Mesenchymal stem cell (in vitro differentiated cells and primary cell): ENCODE data around the gene TMEM33.
A peak's percentile ranks its signal among the peaks of the same experiment; 100 is the strongest.

ENCODE experiments used
- DNase-seq: peaks from one replicate; pipeline ENCODE4 v3.0.0-alpha.2; 2013
- H2AFZ ChIP-seq: one replicate; pipeline ENCODE4 v1.6.1; 2013; ENCODE audit warnings: low read depth, mild to moderate bottlenecking, control low read depth, inconsistent platforms, low read length, moderate library complexity
- H2AK5ac ChIP-seq: 2 replicates; pipeline ENCODE4 v1.6.1; 2013; ENCODE audit warnings: low read length, moderate library complexity, mild to moderate bottlenecking, inconsistent platforms; ENCODE audit not compliant: severe bottlenecking
- H2BK120ac ChIP-seq: one replicate; pipeline ENCODE4 v1.6.1; 2013; ENCODE audit warnings: low read depth, mild to moderate bottlenecking, inconsistent platforms, low read length, moderate library complexity
- H2BK12ac ChIP-seq, 2 experiments: one replicate each; pipeline ENCODE4 v1.6.1; 2013; ENCODE audit warnings: inconsistent platforms in 2 of 2, low read length in 2 of 2, mild to moderate bottlenecking in 2 of 2, moderate library complexity in 2 of 2, control low read depth in 1 of 2
- H2BK15ac ChIP-seq: one replicate; pipeline ENCODE4 v1.6.1; 2013; ENCODE audit warnings: mild to moderate bottlenecking, low read depth, inconsistent platforms; ENCODE audit not compliant: poor library complexity, severe bottlenecking
- H2BK5ac ChIP-seq: 2 replicates; pipeline ENCODE4 v1.6.1; 2013; ENCODE audit warnings: low read depth, mild to moderate bottlenecking, low read length, control low read depth, inconsistent platforms; ENCODE audit not compliant: poor library complexity, severe bottlenecking
- H3K14ac ChIP-seq, 2 experiments: one replicate each; pipeline ENCODE4 v1.6.1; 2013; ENCODE audit warnings: inconsistent platforms in 2 of 2, low read length in 2 of 2, control low read depth in 1 of 2, mild to moderate bottlenecking in 1 of 2, moderate library complexity in 1 of 2
- H3K18ac ChIP-seq, 2 experiments: one replicate each; pipeline ENCODE4 v1.6.1; 2013; ENCODE audit warnings: inconsistent platforms in 2 of 2, low read length in 2 of 2, control low read depth in 1 of 2, low read depth in 1 of 2, mild to moderate bottlenecking in 1 of 2
- H3K23ac ChIP-seq, 2 experiments: one replicate each; pipeline ENCODE4 v1.6.1; 2013; ENCODE audit warnings: inconsistent platforms in 2 of 2, low read length in 2 of 2, mild to moderate bottlenecking in 2 of 2, moderate library complexity in 2 of 2, control low read depth in 1 of 2
- H3K27ac ChIP-seq: 2 replicates; pipeline ENCODE4 v1.5.1; 2013; ENCODE audit warnings: mild to moderate bottlenecking, moderate library complexity, low read length, control low read depth, inconsistent platforms; ENCODE audit not compliant: poor library complexity, severe bottlenecking
- H3K27me3 ChIP-seq, 2 experiments: 2 replicates each; pipeline versions ENCODE4 v1.6.1 to v1.7.0; 2013; ENCODE audit warnings: low read length in 2 of 2, mild to moderate bottlenecking in 2 of 2, moderate library complexity in 2 of 2, control low read depth in 1 of 2, inconsistent platforms in 1 of 2; ENCODE audit not compliant: control insufficient read depth in 1 of 2, insufficient read depth in 1 of 2
- H3K36me3 ChIP-seq, 2 experiments: 2 replicates each; pipeline versions ENCODE4 v1.6.1 to v1.7.0; 2013; ENCODE audit warnings: low read length in 2 of 2, control low read depth in 1 of 2, inconsistent platforms in 1 of 2, low read depth in 1 of 2, mild to moderate bottlenecking in 1 of 2; ENCODE audit not compliant: insufficient read depth in 2 of 2, control insufficient read depth in 1 of 2
- H3K4ac ChIP-seq, 2 experiments: one replicate each; pipeline ENCODE4 v1.6.1; 2013; ENCODE audit warnings: inconsistent platforms in 2 of 2, low read length in 2 of 2, mild to moderate bottlenecking in 2 of 2, moderate library complexity in 2 of 2, control low read depth in 1 of 2, low read depth in 1 of 2
- H3K4me1 ChIP-seq: 2 replicates; pipeline ENCODE4 v1.6.1; 2013; ENCODE audit warnings: low read depth, low read length, control low read depth; ENCODE audit not compliant: control insufficient read depth, insufficient read depth
- H3K4me2 ChIP-seq: 2 replicates; pipeline ENCODE4 v1.6.1; 2013; ENCODE audit warnings: low read length, mild to moderate bottlenecking, inconsistent platforms; ENCODE audit not compliant: poor library complexity, severe bottlenecking
- H3K4me3 ChIP-seq, 2 experiments: 2 replicates each; pipeline versions ENCODE4 v1.5.1 to v1.7.0; 2013; ENCODE audit warnings: low read length in 2 of 2, mild to moderate bottlenecking in 2 of 2, control low read depth in 1 of 2, low read depth in 1 of 2; ENCODE audit not compliant: insufficient read depth in 1 of 2
- H3K79me1 ChIP-seq: replicated peaks from 2 replicates; pipeline ENCODE4 v1.6.1; 2013; ENCODE audit warnings: mild to moderate bottlenecking, control low read depth, low read length, inconsistent platforms; ENCODE audit not compliant: poor library complexity, severe bottlenecking
- H3K9ac ChIP-seq: 2 replicates; pipeline ENCODE4 v1.7.0; 2013; ENCODE audit warnings: mild to moderate bottlenecking, low read length, moderate library complexity
- H3K9me3 ChIP-seq: 2 replicates; pipeline ENCODE4 v1.7.0; 2013; ENCODE audit warnings: mild to moderate bottlenecking, low read length; ENCODE audit not compliant: control insufficient read depth
- H4K8ac ChIP-seq: one replicate; pipeline ENCODE4 v1.6.1; 2013; ENCODE audit warnings: inconsistent platforms, mild to moderate bottlenecking, low read length, moderate library complexity
- H4K91ac ChIP-seq: one replicate; pipeline ENCODE4 v1.6.1; 2013; ENCODE audit warnings: mild to moderate bottlenecking, low read length, inconsistent platforms
- WGBS: methylation state at CpG from one replicate; pipeline ENCODE4 v1.1.7; 2013; ENCODE audit warnings: mixed read lengths; 5-methylcytosine and 5-hydroxymethylcytosine counted together

TMEM33 gene

GRCh38 chr4:41927796-41928499 lies 7.3 kb upstream of the TMEM33 start:
- 86% methylated on average over 4 of the region's 4 CpGs for WGBS

GRCh38 chr4:41930139-41930831 lies 4.9 kb upstream of the TMEM33 start:
- no peaks in the 10 kb centered on the region for H3K79me1 ChIP-seq
- H3K27ac ChIP-seq, result no peak overlapping the region
- no peaks in the 10 kb centered on the region for H3K4me1 ChIP-seq
- peak overlapping the region in 1 of 2 experiments; percentile 67 for H3K4me3 ChIP-seq
- H3K18ac ChIP-seq, result no peak overlapping the region
- no peak for DNase-seq
- H4K8ac ChIP-seq, result no peak overlapping the region
- H2BK12ac ChIP-seq, result no peak overlapping the region
- H3K4me2 ChIP-seq, result no peak overlapping the region
- no peak overlapping the region for H4K91ac ChIP-seq
- no peak overlapping the region for H3K4ac ChIP-seq
- no peak overlapping the region for H3K9ac ChIP-seq
- H3K27me3 ChIP-seq, result no peaks in the 10 kb centered on the region
- H2BK15ac ChIP-seq, result no peak overlapping the region
- H2AFZ ChIP-seq, result no peak overlapping the region
- no peak overlapping the region for H2BK5ac ChIP-seq
- no peaks in the 10 kb centered on the region for H3K36me3 ChIP-seq
- no peaks in the 10 kb centered on the region for H3K9me3 ChIP-seq
- H2BK120ac ChIP-seq, result no peak overlapping the region
- H2AK5ac ChIP-seq, result no peak overlapping the region
- H3K23ac ChIP-seq, result no peak overlapping the region
- WGBS, result 83% methylated on average over 6 of the region's 7 CpGs
- no peak overlapping the region for H3K14ac ChIP-seq

More at GRCh38 chr4:41927796-41928499, 7.3 kb upstream of the TMEM33 start:
- no peak overlapping the region for H3K4ac ChIP-seq
- no peak overlapping the region for H3K14ac ChIP-seq
- no peak overlapping the region for H3K4me2 ChIP-seq
- no peaks in the 10 kb centered on the region for H3K9me3 ChIP-seq
- H3K18ac ChIP-seq, result no peak overlapping the region
- no peak overlapping the region for H2AFZ ChIP-seq
- H3K4me3 ChIP-seq, result no peak overlapping the region
- H3K9ac ChIP-seq, result no peak overlapping the region
- peaks cover 5 to 6% of the 10 kb centered on the region in 2 experiments for H3K27me3 ChIP-seq
- no peak for DNase-seq
- H4K8ac ChIP-seq, result no peak overlapping the region
- no peak overlapping the region for H3K27ac ChIP-seq
- no peak overlapping the region for H2BK12ac ChIP-seq
- no peak overlapping the region for H2BK5ac ChIP-seq
- H2AK5ac ChIP-seq, result no peak overlapping the region
- H3K23ac ChIP-seq, result no peak overlapping the region
- no peaks in the 10 kb centered on the region for H3K36me3 ChIP-seq
- no peak overlapping the region for H2BK15ac ChIP-seq
- H2BK120ac ChIP-seq, result no peak overlapping the region
- H3K79me1 ChIP-seq, result no peaks in the 10 kb centered on the region
- H3K4me1 ChIP-seq, result no peaks in the 10 kb centered on the region
- H4K91ac ChIP-seq, result no peak overlapping the region

GRCh38 chr4:41932988-41933387 lies 2.2 kb upstream of the TMEM33 start:
- Histone ChIP-seq H4K8ac (no peak overlapping the region), H3K4me2 (no peak overlapping the region), H2BK12ac (no peak overlapping the region), H2AFZ (no peak overlapping the region), H3K4me3 (no peak overlapping the region), H3K9ac (no peak overlapping the region), H3K4ac (no peak overlapping the region), H2AK5ac (no peak overlapping the region), H2BK120ac (no peak overlapping the region), H3K79me1 (no peaks in the 10 kb centered on the region), H2BK15ac (no peak overlapping the region), H3K9me3 (no peaks in the 10 kb centered on the region), H3K23ac (no peak overlapping the region), H4K91ac (no peak overlapping the region), H3K4me1 (peaks cover 5% of the 10 kb centered on the region), H2BK5ac (no peak overlapping the region), H3K18ac (no peak overlapping the region), H3K27me3 (no peaks in the 10 kb centered on the region), H3K36me3 (peaks cover 0 to 3% of the 10 kb centered on the region in 2 experiments), H3K14ac (no peak overlapping the region), H3K27ac (no peak overlapping the region)
- DNase-seq, result no peak
- WGBS, result 75% methylated on average over 3 of the region's 3 CpGs

GRCh38 chr4:41933997-41934503 lies 1.2 kb upstream of the TMEM33 start:
- Histone ChIP-seq H2BK15ac (no peak overlapping the region), H2AK5ac (no peak overlapping the region), H3K4me2 (no peak overlapping the region), H3K36me3 (peaks cover 0 to 8% of the 10 kb centered on the region in 2 experiments), H3K4ac (no peak overlapping the region), H3K18ac (no peak overlapping the region), H4K8ac (no peak overlapping the region), H2AFZ (no peak overlapping the region), H3K23ac (no peak overlapping the region), H3K14ac (no peak overlapping the region), H2BK12ac (no peak overlapping the region), H4K91ac (no peak overlapping the region), H3K79me1 (peaks cover 1% of the 10 kb centered on the region), H3K9me3 (no peaks in the 10 kb centered on the region), H3K4me1 (peaks cover 5% of the 10 kb centered on the region), H3K27ac (no peak overlapping the region), H2BK120ac (no peak overlapping the region), H3K9ac (no peak overlapping the region), H3K4me3 (peak overlapping the region in 1 of 2 experiments; percentile 98), H2BK5ac (no peak overlapping the region), H3K27me3 (no peaks in the 10 kb centered on the region)
- WGBS, result 94% methylated on average over 10 of the region's 10 CpGs
- no peak for DNase-seq
